Activated CD8-positive, alpha-beta memory T cell treated with anti-CD3 and anti-CD28 coated beads, Interleukin-2, amount 50 U/mL, for 24 hours (primary cell): ENCODE data around the gene ARSA.

ENCODE experiments used
- DNase-seq: peaks from one replicate; pipeline ENCODE4 v3.0.0-alpha.2; 2020; ENCODE audit errors: extremely low read depth

The ARSA gene

GRCh38 chr22:50579752-50580151 is 48.2 kb downstream of the ARSA start:
- DNase-seq: no peak

GRCh38 chr22:50578776-50579310 is 49.1 kb downstream of the ARSA start:
- no peak for DNase-seq

- no peak for DNase-seq
Observed at GRCh38 chr22:50577987-50578775, 49.8 kb downstream of the ARSA start, which contains the start of gene CPT1B. Gene CPT1B, minus strand, starts transcription at chr22:50578427. Its CDS starts 512 bp downstream, at chr22:50577915.

GRCh38 chr22:50577697-50577986 is 50.3 kb downstream of the ARSA start:
- DNase-seq: no peak

- DNase-seq: no peak
Observed at GRCh38 chr22:50576806-50577696, 50.9 kb downstream of the ARSA start.

GRCh38 chr22:50576070-50576469 is 51.9 kb downstream of the ARSA start:
- no peak for DNase-seq

- DNase-seq: no peak
Observed at GRCh38 chr22:50575426-50575941, 52.5 kb downstream of the ARSA start.
